Erythroblast (primary cell): ENCODE measurements around the gene LARP1.

ENCODE experiments used
- GATA1 ChIP-seq: IDR thresholded peaks from 2 replicates; pipeline ENCODE4 v1.6.1; 2011; ENCODE audit warnings: low read depth, mild to moderate bottlenecking, control low read depth, low read length, moderate library complexity
- POLR2A ChIP-seq: IDR thresholded peaks from 2 replicates; pipeline ENCODE4 v1.6.1; 2011; ENCODE audit warnings: mild to moderate bottlenecking, low read length

DNA sequence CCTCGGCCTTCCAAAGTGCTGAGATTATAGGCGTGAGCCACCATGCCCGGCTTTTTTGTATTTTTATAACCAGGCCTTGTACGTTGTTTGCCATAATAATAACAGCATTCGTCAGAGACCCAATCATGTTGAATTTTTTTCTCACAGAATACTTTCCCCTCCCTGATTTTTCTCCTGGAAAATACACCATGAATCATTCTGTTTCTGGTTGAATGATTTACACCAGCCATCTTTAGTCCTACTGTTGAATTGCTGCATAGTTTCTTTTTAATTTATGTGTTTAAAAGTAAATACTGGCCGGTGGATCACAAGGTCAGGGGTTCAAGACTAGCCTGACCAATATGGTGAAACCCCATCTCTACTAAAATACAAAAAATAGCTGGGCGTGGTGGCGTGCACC is 106.8 kb downstream of the LARP1 start:
- TF ChIP-seq POLR2A (no peak), GATA1 (no peak)
